IPS-11a (cell line): ENCODE results near the gene CCSER1.
A peak's percentile ranks its signal among the peaks of the same experiment; 100 is the strongest.

Experiments used
- H3K4me3 ChIP-seq: one replicate; pipeline ENCODE4 v1.5.1; 2013; ENCODE audit warnings: low read depth, low read length, control low read depth

CCSER1 gene

GRCh38 chr4:90127706-90128345 lies 632 bp downstream of the CCSER1 start:
- peak overlapping the region; percentile 73 for H3K4me3 ChIP-seq

DNA sequence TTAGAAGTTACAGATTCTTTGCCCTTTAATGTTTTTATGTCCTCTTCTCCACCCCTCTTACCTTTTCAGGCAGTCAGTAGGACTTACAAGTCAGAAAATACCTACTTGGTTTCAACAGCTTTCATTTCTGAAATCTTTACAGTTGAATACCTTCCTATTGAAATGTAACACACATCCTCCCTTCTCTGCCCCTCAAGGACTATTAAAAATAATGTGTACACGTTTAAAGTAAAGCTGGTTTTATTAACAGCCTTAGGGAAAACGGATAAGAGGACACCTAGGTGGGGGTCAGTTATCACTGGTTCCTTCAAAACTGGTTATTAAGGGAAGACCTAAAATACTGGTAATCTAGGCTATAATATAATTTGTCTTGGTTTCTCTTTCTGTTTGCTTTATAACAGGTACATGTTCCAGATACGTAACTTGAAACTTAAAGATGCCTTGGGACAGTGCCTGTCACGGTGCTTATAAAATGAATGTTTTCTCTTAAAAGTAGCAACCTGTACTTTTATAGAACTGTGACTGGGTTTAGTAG lies 1.8 kb downstream of the CCSER1 start:
- peak overlapping the region; percentile 73 for H3K4me3 ChIP-seq

- H3K4me3 ChIP-seq: no peak overlapping the region
Observed at GRCh38 chr4:90130076-90130475, 2.9 kb downstream of the CCSER1 start.

DNA sequence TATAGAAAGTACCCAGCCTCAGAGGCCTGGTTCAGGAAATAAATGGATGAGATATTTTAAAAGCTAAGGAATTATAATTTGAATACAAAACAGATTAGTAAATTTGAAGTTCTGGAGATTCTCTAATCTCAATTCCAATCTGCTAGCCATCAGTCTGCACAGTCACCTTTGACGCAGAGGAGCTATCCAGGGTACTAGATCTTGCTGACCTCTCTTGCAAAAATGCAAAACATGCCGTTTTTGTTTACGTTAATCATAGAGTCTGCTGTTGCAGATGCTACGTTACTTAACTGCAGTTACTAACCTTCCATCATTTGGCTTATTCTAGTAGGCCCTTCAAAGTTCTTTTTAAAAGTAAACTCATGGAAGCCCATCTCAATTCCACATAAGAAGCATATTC lies 10.4 kb downstream of the CCSER1 start:
- H3K4me3 ChIP-seq: no peak overlapping the region

DNA sequence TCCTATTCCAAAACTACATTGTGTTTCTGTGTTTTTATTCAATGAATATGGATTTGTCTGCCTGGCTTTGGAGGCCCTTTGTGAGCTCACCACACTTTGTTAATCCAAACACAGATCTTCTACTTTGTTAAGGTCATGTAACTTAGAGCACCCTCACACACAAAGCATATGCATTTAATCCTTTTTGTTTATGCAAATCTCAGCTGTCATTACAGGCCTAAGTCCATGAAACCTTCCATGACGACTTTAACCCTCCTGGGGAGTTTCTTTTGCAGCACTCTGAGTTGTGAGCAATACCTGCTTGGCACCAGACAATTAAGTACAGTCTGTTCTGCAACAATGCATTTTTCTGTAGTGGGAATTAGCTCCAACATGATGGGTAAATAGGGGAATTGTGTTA lies 14.9 kb downstream of the CCSER1 start:
- no peak overlapping the region for H3K4me3 ChIP-seq

DNA sequence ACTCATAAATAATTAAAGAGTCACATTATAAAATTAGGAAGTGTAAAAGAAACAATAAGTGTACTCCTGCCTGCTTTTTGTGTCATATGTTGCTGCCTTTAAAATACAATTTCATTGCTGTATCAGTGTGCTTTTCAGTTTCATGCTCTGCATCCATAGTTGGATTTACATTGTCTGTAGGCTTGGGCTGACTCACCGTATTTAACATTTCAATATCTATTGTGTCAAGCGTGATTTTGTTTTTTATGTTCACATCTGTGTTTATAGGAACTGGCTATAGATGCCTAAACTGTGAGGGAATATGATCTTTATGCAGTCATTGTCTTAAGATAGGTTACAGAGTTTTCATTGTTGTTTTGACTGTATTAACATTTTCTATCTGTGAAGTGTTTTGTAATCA lies 18.1 kb downstream of the CCSER1 start:
- no peak overlapping the region for H3K4me3 ChIP-seq

- H3K4me3 ChIP-seq: no peak overlapping the region
Observed at GRCh38 chr4:90146306-90146705, 19.1 kb downstream of the CCSER1 start.

- no peak overlapping the region for H3K4me3 ChIP-seq
Observed at GRCh38 chr4:90148574-90149148, 21.5 kb downstream of the CCSER1 start.

- no peak overlapping the region for H3K4me3 ChIP-seq
Observed at GRCh38 chr4:90152024-90152423, 24.8 kb downstream of the CCSER1 start.

DNA sequence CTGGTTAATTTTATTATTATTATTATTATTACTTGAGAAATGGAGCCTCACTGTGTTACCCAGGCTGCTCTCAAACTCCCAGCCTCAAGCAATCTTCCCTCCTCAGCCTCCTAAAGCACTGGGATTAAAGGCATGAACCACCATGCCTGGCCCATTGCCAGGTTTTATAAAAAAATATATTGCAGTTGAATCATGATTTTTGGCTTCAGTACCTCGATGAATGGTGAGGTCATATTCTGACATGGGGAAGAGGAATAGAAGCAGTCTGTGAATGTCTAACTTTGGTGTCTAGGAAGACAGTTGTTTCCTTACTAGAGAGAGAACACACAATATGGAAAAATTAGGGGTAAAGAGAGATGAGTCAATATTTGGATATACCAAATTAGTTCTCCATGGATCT lies 32.0 kb downstream of the CCSER1 start:
- H3K4me3 ChIP-seq: no peak overlapping the region

DNA sequence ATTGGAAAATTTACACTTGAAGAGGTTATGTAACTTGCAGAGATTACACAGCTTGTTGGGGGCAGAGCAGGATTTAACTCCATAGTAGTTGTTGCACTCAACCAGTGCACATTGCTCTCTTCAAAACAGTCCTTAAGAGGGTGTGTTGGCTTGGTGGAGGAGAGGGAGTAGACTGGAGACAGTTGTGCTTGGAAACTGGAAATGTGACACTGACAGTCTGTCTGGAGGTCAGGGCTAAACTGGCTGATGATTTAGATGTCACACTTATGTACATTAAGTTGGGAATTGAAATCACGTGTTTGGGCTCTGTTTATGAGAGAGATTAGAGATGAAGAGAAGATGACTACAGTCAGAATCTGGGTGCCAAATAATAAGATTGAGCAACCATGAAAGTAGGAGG lies 32.9 kb downstream of the CCSER1 start:
- H3K4me3 ChIP-seq: no peak overlapping the region

GRCh38 chr4:90162566-90162965 lies 35.4 kb downstream of the CCSER1 start:
- no peak overlapping the region for H3K4me3 ChIP-seq

DNA sequence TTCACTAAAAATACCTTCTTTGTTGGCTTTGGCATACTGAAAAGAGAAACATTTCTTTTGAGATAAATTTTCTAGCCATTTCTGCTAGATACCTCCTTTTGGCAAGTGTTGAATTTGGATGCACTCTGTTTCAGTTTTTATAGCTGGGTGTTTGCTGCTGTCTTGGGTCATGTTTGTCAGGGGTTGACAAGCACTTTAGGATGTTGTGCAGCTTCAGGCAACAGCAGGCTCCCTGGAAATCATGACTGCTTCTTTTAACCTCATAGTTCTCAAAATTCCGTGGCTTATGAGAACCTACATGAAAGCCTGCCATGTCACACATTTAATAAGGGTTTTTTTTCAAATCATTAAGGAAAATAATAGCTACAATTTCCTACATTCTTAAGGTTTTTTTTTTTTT lies 36.7 kb downstream of the CCSER1 start:
- H3K4me3 ChIP-seq: no peak overlapping the region

GRCh38 chr4:90165883-90166282 lies 38.7 kb downstream of the CCSER1 start:
- no peak overlapping the region for H3K4me3 ChIP-seq

DNA sequence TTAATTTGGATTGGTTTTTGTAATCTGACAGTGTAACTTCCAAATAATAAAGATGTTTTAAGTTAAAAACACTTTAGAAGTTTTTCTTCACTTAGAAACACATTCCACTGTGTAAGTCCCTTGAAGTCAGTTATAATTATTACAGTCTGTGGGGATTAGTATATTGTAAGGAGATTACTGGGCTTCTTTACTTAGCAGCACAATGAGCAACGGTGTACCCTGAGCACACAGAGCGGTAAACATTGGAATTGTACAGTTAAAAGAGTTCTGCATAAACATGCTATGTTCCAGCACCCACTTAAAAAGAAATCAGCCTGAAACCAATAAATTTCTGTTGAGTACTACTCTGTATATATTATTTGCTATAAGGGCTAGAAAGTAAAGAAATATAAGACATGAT lies 44.3 kb downstream of the CCSER1 start:
- no peak overlapping the region for H3K4me3 ChIP-seq

DNA sequence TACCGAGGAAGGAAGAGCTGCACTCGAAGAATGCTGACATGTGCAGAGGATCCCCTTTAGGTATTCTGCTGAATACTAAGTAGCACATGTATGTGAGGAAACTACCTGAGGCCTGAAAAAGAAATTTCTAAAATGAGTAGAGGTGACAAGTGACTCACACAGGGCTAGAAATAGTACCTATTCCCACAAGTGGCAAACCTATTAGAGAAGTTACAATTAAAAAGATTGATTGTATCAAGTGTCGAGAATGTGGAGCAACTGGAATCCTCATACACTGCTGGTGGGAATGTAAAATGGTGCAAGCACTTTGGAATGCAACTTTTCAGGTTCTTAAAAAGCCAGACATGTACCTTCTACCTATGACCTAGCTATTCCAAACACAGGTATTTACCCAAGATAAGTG lies 47.4 kb downstream of the CCSER1 start:
- no peak overlapping the region for H3K4me3 ChIP-seq

GRCh38 chr4:90181644-90182043 lies 54.5 kb downstream of the CCSER1 start:
- no peak overlapping the region for H3K4me3 ChIP-seq

GRCh38 chr4:90183254-90183653 lies 56.1 kb downstream of the CCSER1 start:
- no peak overlapping the region for H3K4me3 ChIP-seq

DNA sequence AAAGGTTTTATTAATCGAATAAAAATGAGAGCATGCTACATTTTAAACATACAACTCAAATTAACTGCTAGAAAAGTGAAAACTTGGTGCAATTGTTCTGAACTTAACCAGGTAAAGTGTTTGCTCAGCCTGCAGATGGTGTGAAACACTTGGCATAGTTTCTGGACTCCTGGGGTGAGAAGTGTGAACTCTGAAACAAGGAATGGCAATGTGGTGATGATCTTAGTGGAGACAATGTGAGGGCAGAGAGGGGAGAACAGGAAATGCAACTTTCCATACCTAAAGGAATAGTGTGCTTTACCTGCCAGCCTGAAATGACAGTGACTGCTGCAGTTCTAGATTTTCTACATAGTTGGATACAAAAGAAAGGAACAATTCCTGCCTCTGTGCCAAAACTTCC lies 57.4 kb downstream of the CCSER1 start:
- H3K4me3 ChIP-seq: no peak overlapping the region

GRCh38 chr4:90185416-90185815 lies 58.2 kb downstream of the CCSER1 start:
- H3K4me3 ChIP-seq: no peak overlapping the region

DNA sequence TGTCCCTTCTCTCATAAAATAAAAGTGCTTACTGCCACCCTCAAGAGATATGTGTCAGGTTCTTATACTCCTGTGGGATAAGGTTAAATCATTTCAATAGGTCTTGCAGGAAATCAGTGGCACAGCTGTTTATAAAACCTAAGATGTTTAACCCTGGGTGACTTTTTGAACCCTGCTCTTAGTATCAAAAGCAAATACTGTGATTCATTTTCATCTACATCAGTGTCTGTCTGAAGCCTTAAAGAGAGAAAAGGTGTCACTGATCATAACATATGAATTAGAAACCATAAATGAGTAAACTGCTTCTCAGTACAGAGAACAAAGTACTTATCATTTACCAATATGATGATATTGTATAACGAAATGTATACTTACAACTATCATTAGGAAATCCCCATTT lies 59.0 kb downstream of the CCSER1 start:
- H3K4me3 ChIP-seq: no peak overlapping the region

- no peak overlapping the region for H3K4me3 ChIP-seq
Observed at GRCh38 chr4:90187148-90187884, 60.1 kb downstream of the CCSER1 start.
